GM12892 (cell line): Measurements from ENCODE around the gene SSH2.

ENCODE experiments used
- POLR2A ChIP-seq: IDR thresholded peaks from 2 replicates; pipeline ENCODE4 v1.6.1; 2011; ENCODE audit warnings: low read depth, low read length, control low read depth
- POLR2AphosphoS5 ChIP-seq: IDR thresholded peaks from 2 replicates; pipeline ENCODE4 v1.6.1; 2011; ENCODE audit warnings: low read depth, low read length, control low read depth

GRCh38 chr17:29846298-29846697, 83.7 kb downstream of the SSH2 start:
- TF ChIP-seq POLR2A (no peak), POLR2AphosphoS5 (no peak)
